HG03103 (cell line): ENCODE measurements around the gene FOXQ1.
"Not testable (repeated sequence)": the region's sequence is repeated elsewhere in the genome, so short reads cannot be mapped to it uniquely, and the experiment has no call there.

Experiments used
- ATAC-seq: cut with Tn5 transposase; IDR thresholded peaks from one replicate; pipeline ENCODE4 v1.9.1; 2021; ENCODE audit warnings: low read depth; ENCODE audit not compliant: unreplicated experiment

FOXQ1 gene

GRCh38 chr6:1351381-1352008 lies 39.6 kb downstream of the FOXQ1 start:
- ATAC-seq: no peak

GRCh38 chr6:1355068-1355467 lies 43.2 kb downstream of the FOXQ1 start:
- not testable (repeated sequence) for ATAC-seq

GRCh38 chr6:1361717-1362116 lies 49.8 kb downstream of the FOXQ1 start:
- ATAC-seq: not testable (repeated sequence)

GRCh38 chr6:1362643-1363042 lies 50.7 kb downstream of the FOXQ1 start:
- ATAC-seq: no peak

- no peak for ATAC-seq
These were observed 51.4 kb downstream of the FOXQ1 start for GRCh38 chr6:1363298-1363697.

- ATAC-seq: no peak
These were observed 52.1 kb downstream of the FOXQ1 start for GRCh38 chr6:1363729-1364572.
